ENCODE results near the gene ANTXR2.

Gene ANTXR2

GRCh38 chr4:79948261-79948660 is 124.8 kb downstream of the ANTXR2 start:
- Histone ChIP-seq H2AFZ (ENCODE audit: insufficient read depth, low read length, poor library complexity) (no peak overlapping the region), H2BK5ac (ENCODE audit: low read depth, low read length, poor library complexity) (no peak overlapping the region), H2BK12ac (ENCODE audit: low read length) (no peak overlapping the region), H3K36me3 (ENCODE audit: control insufficient read depth in 1 of 2, insufficient read depth in 2 of 2, low read length in 2 of 2) (no peaks in the 10 kb centered on the region), H3K27ac (ENCODE audit: low read depth, low read length) (no peak overlapping the region), H3K9me3 (ENCODE audit: insufficient read depth, low read depth, low read length) (no peaks in the 10 kb centered on the region), H3K79me2 (ENCODE audit: control insufficient read depth, insufficient read depth, low read length, poor library complexity) (no peaks in the 10 kb centered on the region), H3K27me3 (ENCODE audit: insufficient read depth, low read length) (no peaks in the 10 kb centered on the region), H4K91ac (ENCODE audit: low read depth, low read length) (no peak overlapping the region), H4K12ac (ENCODE audit: low read depth, low read length) (no peak overlapping the region), H3K4me1 (ENCODE audit: control insufficient read depth in 1 of 2, insufficient read depth in 2 of 2, low read length in 2 of 2) (no peaks in the 10 kb centered on the region), H3K14ac (ENCODE audit: low read length) (no peak overlapping the region), H2AK5ac (ENCODE audit: low read length) (no peak overlapping the region), H3K4me3 (ENCODE audit: low read depth, low read length) (no peak overlapping the region), H3K79me1 (ENCODE audit: low read length) (no peaks in the 10 kb centered on the region), H4K8ac (ENCODE audit: low read depth, low read length) (no peak overlapping the region), H3K9ac (ENCODE audit: low read length) (no peak overlapping the region), H3K4ac (ENCODE audit: low read depth, low read length) (no peak overlapping the region), H3K23ac (ENCODE audit: low read length) (no peak overlapping the region), H3K4me2 (ENCODE audit: low read length) (no peak overlapping the region), H2BK120ac (ENCODE audit: insufficient read depth, low read length, poor library complexity) (no peak overlapping the region), H3K18ac (ENCODE audit: low read length) (no peak overlapping the region)
- WGBS (ENCODE audit: extremely low coverage, insufficient coverage, insufficient read length), result no CpG with 5 or more reads among the region's 3 CpGs
- no peak for DNase-seq

GRCh38 chr4:79947386-79947785 is 125.6 kb downstream of the ANTXR2 start:
- Histone ChIP-seq H3K4me3 (ENCODE audit: low read depth, low read length) (no peak overlapping the region), H4K91ac (ENCODE audit: low read depth, low read length) (no peak overlapping the region), H3K4ac (ENCODE audit: low read depth, low read length) (no peak overlapping the region), H2BK120ac (ENCODE audit: insufficient read depth, low read length, poor library complexity) (no peak overlapping the region), H2AFZ (ENCODE audit: insufficient read depth, low read length, poor library complexity) (no peak overlapping the region), H2AK5ac (ENCODE audit: low read length) (no peak overlapping the region), H3K9me3 (ENCODE audit: insufficient read depth, low read depth, low read length) (no peaks in the 10 kb centered on the region), H3K9ac (ENCODE audit: low read length) (no peak overlapping the region), H4K12ac (ENCODE audit: low read depth, low read length) (no peak overlapping the region), H3K36me3 (ENCODE audit: control insufficient read depth in 1 of 2, insufficient read depth in 2 of 2, low read length in 2 of 2) (no peaks in the 10 kb centered on the region), H3K4me1 (ENCODE audit: control insufficient read depth in 1 of 2, insufficient read depth in 2 of 2, low read length in 2 of 2) (no peaks in the 10 kb centered on the region), H2BK5ac (ENCODE audit: low read depth, low read length, poor library complexity) (no peak overlapping the region), H3K27ac (ENCODE audit: low read depth, low read length) (no peak overlapping the region), H3K18ac (ENCODE audit: low read length) (no peak overlapping the region), H4K8ac (ENCODE audit: low read depth, low read length) (no peak overlapping the region), H3K23ac (ENCODE audit: low read length) (no peak overlapping the region), H3K4me2 (ENCODE audit: low read length) (no peak overlapping the region), H3K14ac (ENCODE audit: low read length) (no peak overlapping the region), H2BK12ac (ENCODE audit: low read length) (no peak overlapping the region), H3K27me3 (ENCODE audit: insufficient read depth, low read length) (no peaks in the 10 kb centered on the region), H3K79me2 (ENCODE audit: control insufficient read depth, insufficient read depth, low read length, poor library complexity) (no peaks in the 10 kb centered on the region), H3K79me1 (ENCODE audit: low read length) (no peaks in the 10 kb centered on the region)
- DNase-seq, result no peak
- WGBS (ENCODE audit: extremely low coverage, insufficient coverage, insufficient read length), result no CpG with 5 or more reads among the region's 1 CpG

- Histone ChIP-seq H3K14ac (ENCODE audit: low read length) (no peak overlapping the region), H3K4me3 (ENCODE audit: low read depth, low read length) (no peak overlapping the region), H4K8ac (ENCODE audit: low read depth, low read length) (no peak overlapping the region), H2AK5ac (ENCODE audit: low read length) (no peak overlapping the region), H3K79me1 (ENCODE audit: low read length) (no peaks in the 10 kb centered on the region), H3K18ac (ENCODE audit: low read length) (no peak overlapping the region), H3K36me3 (ENCODE audit: control insufficient read depth in 1 of 2, insufficient read depth in 2 of 2, low read length in 2 of 2) (no peaks in the 10 kb centered on the region), H4K12ac (ENCODE audit: low read depth, low read length) (no peak overlapping the region), H2BK5ac (ENCODE audit: low read depth, low read length, poor library complexity) (no peak overlapping the region), H3K23ac (ENCODE audit: low read length) (no peak overlapping the region), H4K91ac (ENCODE audit: low read depth, low read length) (no peak overlapping the region), H2BK12ac (ENCODE audit: low read length) (no peak overlapping the region), H2AFZ (ENCODE audit: insufficient read depth, low read length, poor library complexity) (no peak overlapping the region), H3K9ac (ENCODE audit: low read length) (no peak overlapping the region), H3K79me2 (ENCODE audit: control insufficient read depth, insufficient read depth, low read length, poor library complexity) (no peaks in the 10 kb centered on the region), H3K27me3 (ENCODE audit: insufficient read depth, low read length) (no peaks in the 10 kb centered on the region), H2BK120ac (ENCODE audit: insufficient read depth, low read length, poor library complexity) (no peak overlapping the region), H3K9me3 (ENCODE audit: insufficient read depth, low read depth, low read length) (no peaks in the 10 kb centered on the region), H3K4me2 (ENCODE audit: low read length) (no peak overlapping the region), H3K4me1 (ENCODE audit: control insufficient read depth in 1 of 2, insufficient read depth in 2 of 2, low read length in 2 of 2) (no peaks in the 10 kb centered on the region), H3K4ac (ENCODE audit: low read depth, low read length) (no peak overlapping the region), H3K27ac (ENCODE audit: low read depth, low read length) (no peak overlapping the region)
- WGBS (ENCODE audit: extremely low coverage, insufficient coverage, insufficient read length), result no CpG with 5 or more reads among the region's 1 CpG
- DNase-seq, result no peak
Observed at GRCh38 chr4:79935274-79935673, 137.8 kb downstream of the ANTXR2 start.

GRCh38 chr4:79934660-79935059 is 138.4 kb downstream of the ANTXR2 start:
- no peak overlapping the region for H4K91ac ChIP-seq (ENCODE audit: low read depth, low read length)
- H3K27me3 ChIP-seq (ENCODE audit: insufficient read depth, low read length), result no peaks in the 10 kb centered on the region
- no peak overlapping the region for H3K4me3 ChIP-seq (ENCODE audit: low read depth, low read length)
- no peak for DNase-seq
- no peaks in the 10 kb centered on the region for H3K79me2 ChIP-seq (ENCODE audit: control insufficient read depth, insufficient read depth, low read length, poor library complexity)
- no peak overlapping the region for H2AK5ac ChIP-seq (ENCODE audit: low read length)
- no peak overlapping the region for H3K18ac ChIP-seq (ENCODE audit: low read length)
- no peak overlapping the region for H2BK120ac ChIP-seq (ENCODE audit: insufficient read depth, low read length, poor library complexity)
- H3K4me1 ChIP-seq (ENCODE audit: control insufficient read depth in 1 of 2, insufficient read depth in 2 of 2, low read length in 2 of 2), result no peaks in the 10 kb centered on the region
- no peak overlapping the region for H2AFZ ChIP-seq (ENCODE audit: insufficient read depth, low read length, poor library complexity)
- H3K79me1 ChIP-seq (ENCODE audit: low read length), result no peaks in the 10 kb centered on the region
- H2BK12ac ChIP-seq (ENCODE audit: low read length), result no peak overlapping the region
- no peak overlapping the region for H4K8ac ChIP-seq (ENCODE audit: low read depth, low read length)
- no peak overlapping the region for H3K23ac ChIP-seq (ENCODE audit: low read length)
- H3K9me3 ChIP-seq (ENCODE audit: insufficient read depth, low read depth, low read length), result no peaks in the 10 kb centered on the region
- no peak overlapping the region for H3K4me2 ChIP-seq (ENCODE audit: low read length)
- no CpG with 5 or more reads among the region's 2 CpGs for WGBS (ENCODE audit: extremely low coverage, insufficient coverage, insufficient read length)
- no peak overlapping the region for H3K27ac ChIP-seq (ENCODE audit: low read depth, low read length)
- no peaks in the 10 kb centered on the region for H3K36me3 ChIP-seq (ENCODE audit: control insufficient read depth in 1 of 2, insufficient read depth in 2 of 2, low read length in 2 of 2)
- no peak overlapping the region for H3K14ac ChIP-seq (ENCODE audit: low read length)
- no peak overlapping the region for H4K12ac ChIP-seq (ENCODE audit: low read depth, low read length)
- H3K9ac ChIP-seq (ENCODE audit: low read length), result no peak overlapping the region
- H2BK5ac ChIP-seq (ENCODE audit: low read depth, low read length, poor library complexity), result no peak overlapping the region
- H3K4ac ChIP-seq (ENCODE audit: low read depth, low read length), result no peak overlapping the region
